Hippocampal formation (tissue), 2 donors: Measurements from ENCODE around the gene PITPNC1.
"Not testable (repeated sequence)": the region's sequence is repeated elsewhere in the genome, so short reads cannot be mapped to it uniquely, and the experiment has no call there.

ENCODE experiments used
- DNase-seq, 2 donors: peaks; one replicate each; lab custom pipeline; 2025; lab: John Stamatoyannopoulos, UW

PITPNC1 gene

GRCh38 chr17:67725373-67725791 is 348.3 kb downstream of the PITPNC1 start:
- DNase-seq, result no peak

DNA sequence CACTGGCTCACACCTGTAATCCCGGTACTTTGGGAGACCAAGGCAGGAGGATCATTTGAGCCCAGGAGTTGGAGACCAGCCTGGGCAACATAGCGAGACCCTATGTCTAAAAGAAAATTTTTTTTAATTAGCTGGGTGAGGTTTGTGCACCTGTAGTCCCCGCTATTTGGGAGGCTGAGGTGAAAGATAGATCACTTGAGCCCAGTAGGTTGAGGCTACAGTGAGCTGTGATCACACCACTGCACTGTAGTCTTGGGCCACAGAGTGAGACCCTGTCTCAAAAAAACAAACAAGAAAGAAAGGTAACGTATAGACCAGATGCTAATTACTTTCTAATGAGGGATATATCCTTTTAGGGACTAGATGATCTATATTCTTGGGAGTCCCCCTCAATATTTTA is 348.7 kb downstream of the PITPNC1 start:
- no peak for DNase-seq

GRCh38 chr17:67727152-67728039 is 350.3 kb downstream of the PITPNC1 start:
- DNase-seq, result not testable (repeated sequence)

DNA sequence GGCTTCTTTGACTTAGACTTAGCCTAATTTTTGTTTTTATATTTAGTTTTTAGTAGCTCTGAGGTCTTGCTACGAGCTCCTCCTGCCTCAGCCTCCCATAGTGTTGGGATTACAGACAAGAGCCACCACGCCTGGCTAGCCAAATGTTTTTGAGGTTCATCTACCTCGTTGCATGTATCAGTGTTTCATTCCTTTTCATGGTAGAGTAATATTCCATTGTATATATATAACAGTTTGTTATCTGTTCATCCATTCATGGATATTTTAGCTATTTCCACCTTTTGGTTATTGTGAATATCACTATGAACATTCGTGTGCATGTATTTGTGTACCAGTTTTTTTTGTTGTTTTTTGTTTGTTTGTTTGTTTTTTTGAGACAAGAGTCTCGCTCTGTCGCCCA is 352.8 kb downstream of the PITPNC1 start:
- DNase-seq, result no peak

DNA sequence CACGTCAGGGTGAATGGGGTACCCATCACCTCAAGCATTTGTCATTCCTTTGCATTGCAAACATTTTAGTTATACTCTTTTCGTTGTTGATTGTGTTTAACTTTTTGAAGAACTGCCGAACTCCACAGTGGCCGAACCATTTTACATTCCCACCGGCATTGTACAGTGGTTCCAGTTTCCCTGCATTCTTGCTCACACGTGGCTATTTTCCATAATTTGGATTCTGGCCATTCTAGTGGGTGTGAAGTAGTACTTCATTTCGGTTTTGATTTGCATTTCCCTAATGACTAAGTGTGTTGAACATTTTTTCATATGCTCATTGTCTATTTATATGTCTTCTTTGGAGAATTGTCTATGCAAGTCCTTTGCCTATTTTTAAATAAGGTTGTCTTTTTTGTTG is 353.6 kb downstream of the PITPNC1 start:
- no peak for DNase-seq

GRCh38 chr17:67733449-67733848 is 356.4 kb downstream of the PITPNC1 start:
- no peak for DNase-seq

DNA sequence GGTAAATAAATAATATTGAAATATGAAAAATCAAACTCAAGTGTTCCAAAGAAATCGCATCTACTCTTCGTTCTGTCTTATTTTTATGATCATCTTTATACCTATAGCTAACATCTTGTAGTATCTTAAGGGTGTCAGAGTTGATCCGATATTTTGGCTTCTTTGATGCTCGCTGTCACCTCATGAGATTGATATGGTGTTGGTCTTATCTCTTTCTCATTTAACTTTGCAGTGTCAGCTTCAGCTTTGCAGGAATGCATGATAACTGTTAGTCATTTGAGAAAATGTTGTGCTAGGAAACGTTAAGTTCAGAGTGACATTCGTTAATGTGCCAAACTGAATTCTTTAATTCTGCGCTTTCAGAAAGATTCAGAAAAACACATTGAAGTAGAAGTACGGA is 360.1 kb downstream of the PITPNC1 start:
- no peak for DNase-seq

GRCh38 chr17:67742025-67742424 is 364.9 kb downstream of the PITPNC1 start:
- DNase-seq, result no peak
